Caco-2 (cell line): ENCODE results near the gene GRIN3B. TPM values are rescaled to one million over a fixed set of nuclear protein-coding genes. Genes with fewer than 3 reads are reported as not detected.
A peak's percentile ranks its signal among the peaks of the same experiment; 100 is the strongest.

Experiments
- BruUV-seq: library from RNA; stranded (reverse); fragments of 400-500 nt; replicated peaks from 2 replicates; lab custom pipeline; 2021; lab: Mats Ljungman, UMichigan
- CTCF ChIA-PET: fragments of 300-600 bp; sonication (Branson Sonifier 250); formaldehyde crosslinking; loops from one replicate; lab custom pipeline; 2022; ENCODE audit warnings: antibody characterized with exemption; lab: Charles Lee
- POLR2A ChIA-PET: fragments of 300-600 bp; sonication (Branson Sonifier 250); formaldehyde crosslinking; loops from one replicate; lab custom pipeline; 2022; ENCODE audit warnings: antibody characterized with exemption; lab: Charles Lee
- DNase-seq, 2 experiments: peaks; one replicate each; pipeline versions ENCODE4 v3.0.0 to v3.0.0-alpha.2; 2020 to 2022
- H3K27me3 ChIP-seq: replicated peaks from 2 replicates; pipeline ENCODE4 v1.6.0; 2011; ENCODE audit warnings: low read length; ENCODE audit not compliant: control insufficient read depth, insufficient read depth
- H3K36me3 ChIP-seq: 2 replicates; pipeline ENCODE4 v1.5.1; 2011; ENCODE audit warnings: low read length; ENCODE audit not compliant: control insufficient read depth, insufficient read depth
- H3K4me1 ChIP-seq: fragments of 250-450 bp; sonication (Bioruptor Pico); 2 replicates; pipeline ENCODE4 v1.5.1; 2020; ENCODE audit warnings: mild to moderate bottlenecking
- H3K4me3 ChIP-seq: 2 replicates; pipeline ENCODE4 v1.5.1; 2011; ENCODE audit warnings: low read depth, mild to moderate bottlenecking, control low read depth, low read length
- H3K9me3 ChIP-seq: fragments of 250-450 bp; sonication (Bioruptor Pico); 2 replicates; pipeline ENCODE4 v1.5.1; 2020; ENCODE audit warnings: mild to moderate bottlenecking, moderate library complexity
- H3K27ac Mint-ChIP-seq: one replicate; pipeline ENCODE4 v1.8.0; 2022; ENCODE audit warnings: mixed read lengths; ENCODE audit not compliant: unreplicated experiment
- H3K27me3 Mint-ChIP-seq: one replicate; pipeline ENCODE4 v1.8.0; 2022; ENCODE audit warnings: mixed read lengths; ENCODE audit not compliant: insufficient read depth, unreplicated experiment
- H3K36me3 Mint-ChIP-seq: one replicate; pipeline ENCODE4 v1.8.0; 2022; ENCODE audit warnings: mild to moderate bottlenecking, mixed read lengths; ENCODE audit not compliant: insufficient read depth, unreplicated experiment
- H3K4me1 Mint-ChIP-seq: one replicate; pipeline ENCODE4 v1.8.0; 2022; ENCODE audit warnings: low read depth, mixed read lengths; ENCODE audit not compliant: unreplicated experiment
- H3K4me3 Mint-ChIP-seq: one replicate; pipeline ENCODE4 v1.8.0; 2022; ENCODE audit warnings: mild to moderate bottlenecking, moderate library complexity, mixed read lengths; ENCODE audit not compliant: unreplicated experiment
- H3K9me3 Mint-ChIP-seq: one replicate; pipeline ENCODE4 v1.8.0; 2022; ENCODE audit warnings: mixed read lengths; ENCODE audit not compliant: unreplicated experiment
- CTCF ChIP-seq, 2 experiments: fragments of 200-600 bp in 1 of 2; IDR thresholded peaks; 1 replicate in 1 of 2; 2 replicates in 1 of 2; pipeline versions ENCODE4 v1.5.1 to v1.8.0; 2011 to 2022; ENCODE audit warnings: antibody characterized with exemption in 1 of 2, control low read depth in 1 of 2, inconsistent platforms in 1 of 2, low read depth in 1 of 2, low read length in 1 of 2, mild to moderate bottlenecking in 1 of 2, moderate library complexity in 1 of 2; ENCODE audit not compliant: insufficient read depth in 1 of 2, severe bottlenecking in 1 of 2, unreplicated experiment in 1 of 2
- intact Hi-C: fragments of 100-400 bp; cut with micrococcal nuclease; formaldehyde crosslinking; loops from one replicate; pipeline ENCODE4 v1.10.0; 2022; ENCODE audit not compliant: unreplicated experiment
- total RNA-seq: library from RNA; stranded (reverse); gene quantifications from 2 replicates; pipeline ENCODE4 v1.2.3, GENCODE V29; 2022

Gene GRIN3B
- total RNA-seq, 1 experiment from 2014 or later, result 0.41 TPM

GRCh38 chr19:994516-994915, 5.7 kb upstream of the GRIN3B start:
- H3K27me3 Mint-ChIP-seq, result peaks cover 8% of the 10 kb centered on the region
- H3K9me3 Mint-ChIP-seq, result no peaks in the 10 kb centered on the region
- Histone ChIP-seq H3K27me3 (peaks cover 2% of the 10 kb centered on the region; the same call in 1 of the 2 replicates), H3K4me1 (peaks cover 42% of the 10 kb centered on the region), H3K36me3 (peaks cover 3% of the 10 kb centered on the region), H3K4me3 (no peak overlapping the region), H3K9me3 (no peaks in the 10 kb centered on the region)
- H3K36me3 Mint-ChIP-seq, result peaks cover 74% of the 10 kb centered on the region
- POLR2A ChIA-PET, result no interaction called here
- DNase-seq, result no peak
- H3K4me1 Mint-ChIP-seq, result no peaks in the 10 kb centered on the region
- CTCF ChIA-PET, result no interaction called here
- intact Hi-C loops, result no loop called here
- BruUV-seq, result no TSS peak
- no peak overlapping the region for H3K27ac Mint-ChIP-seq
- no peak overlapping the region for H3K4me3 Mint-ChIP-seq
- TF ChIP-seq CTCF (IDR thresholded peaks at IDR 0.05; ENCODE audit: insufficient read depth in 1 of 2, low read depth in 1 of 2, low read length in 1 of 2, severe bottlenecking in 1 of 2, unreplicated experiment in 1 of 2), result no peak

GRCh38 chr19:995051-995827, 5.0 kb upstream of the GRIN3B start:
- intact Hi-C loops, result no loop called here
- no peak for DNase-seq
- peaks cover 42% of the 10 kb centered on the region for H3K4me1 ChIP-seq
- H3K9me3 ChIP-seq, result no peaks in the 10 kb centered on the region
- BruUV-seq, result TSS peak; percentile 7
- peaks cover 66% of the 10 kb centered on the region for H3K36me3 Mint-ChIP-seq
- no peak overlapping the region for H3K4me3 ChIP-seq
- TF ChIP-seq CTCF (IDR thresholded peaks at IDR 0.05; ENCODE audit: insufficient read depth in 1 of 2, low read depth in 1 of 2, low read length in 1 of 2, severe bottlenecking in 1 of 2, unreplicated experiment in 1 of 2), result no peak
- ChIA-PET CTCF (interaction anchor here (0.6 to 1.7 kb wide), 2 partner anchors 11 to 42 kb away, joined by 3 to 4 read pairs; partner anchors contain the start of gene WDR18), POLR2A (interaction anchor here (0.9 to 2.1 kb wide), 2 partner anchors 11 to 96 kb away, joined by 3 to 6 read pairs; partner anchors contain the start of gene WDR18)
- no peak overlapping the region for H3K27ac Mint-ChIP-seq
- no peaks in the 10 kb centered on the region for H3K4me1 Mint-ChIP-seq
- H3K27me3 Mint-ChIP-seq, result peaks cover 8% of the 10 kb centered on the region
- peaks cover 3% of the 10 kb centered on the region for H3K36me3 ChIP-seq
- H3K4me3 Mint-ChIP-seq, result no peak overlapping the region
- H3K9me3 Mint-ChIP-seq, result no peaks in the 10 kb centered on the region
- H3K27me3 ChIP-seq, result peaks cover 2% of the 10 kb centered on the region; the same call in 1 of the 2 replicates

- Mint-ChIP-seq H3K36me3 (peaks cover 57% of the 10 kb centered on the region), H3K4me3 (peak overlapping the region; percentile 69), H3K4me1 (no peaks in the 10 kb centered on the region), H3K27me3 (peaks cover 10% of the 10 kb centered on the region), H3K9me3 (no peaks in the 10 kb centered on the region), H3K27ac (no peak overlapping the region)
- TF ChIP-seq CTCF (IDR thresholded peaks at IDR 0.05; ENCODE audit: insufficient read depth in 1 of 2, low read depth in 1 of 2, low read length in 1 of 2, severe bottlenecking in 1 of 2, unreplicated experiment in 1 of 2), result no peak
- peak overlapping the region; percentile 31 for H3K4me3 ChIP-seq
- ChIA-PET CTCF (interaction anchor here (0.6 to 1.7 kb wide), 2 partner anchors 12 to 43 kb away, joined by 3 to 4 read pairs; partner anchors contain the start of gene WDR18), POLR2A (interaction anchor here (0.9 to 2.1 kb wide), 2 partner anchors 12 to 95 kb away, joined by 3 to 6 read pairs; partner anchors contain the start of gene WDR18)
- H3K9me3 ChIP-seq, result no peaks in the 10 kb centered on the region
- H3K27me3 ChIP-seq, result peaks cover 2% of the 10 kb centered on the region; the same call in 1 of the 2 replicates
- peaks cover 45% of the 10 kb centered on the region for H3K4me1 ChIP-seq
- intact Hi-C loops, result no loop called here
- no TSS peak for BruUV-seq
- H3K36me3 ChIP-seq, result peaks cover 2% of the 10 kb centered on the region
- DNase-seq, result peak; percentile 58 to 71
These were observed 4.0 kb upstream of the GRIN3B start for GRCh38 chr19:996051-996838.
